Hepatocyte (in vitro differentiated cells): ENCODE measurements around the gene FAT1.

Source experiments
- EZH2 ChIP-seq: fragments of 200-600 bp; sonication (generic); IDR thresholded peaks from 2 replicates; pipeline ENCODE4 v1.6.1; 2016; ENCODE audit warnings: antibody characterized with exemption, mild to moderate bottlenecking, borderline replicate concordance
- EZH2phosphoT487 ChIP-seq: fragments of 200-600 bp; sonication (generic); IDR thresholded peaks from one replicate; pipeline ENCODE4 v1.6.1; 2018; ENCODE audit warnings: antibody characterized with exemption, mild to moderate bottlenecking, low read depth, moderate library complexity; ENCODE audit not compliant: unreplicated experiment, severe bottlenecking
- TF ChIP-seq, protein P1 (sequence below): fragments of 200-600 bp; sonication (generic); IDR thresholded peaks from 2 replicates; pipeline ENCODE4 v1.5.1; 2016; ENCODE audit warnings: antibody characterized with exemption, mild to moderate bottlenecking; ENCODE audit not compliant: poor library complexity

DNA sequence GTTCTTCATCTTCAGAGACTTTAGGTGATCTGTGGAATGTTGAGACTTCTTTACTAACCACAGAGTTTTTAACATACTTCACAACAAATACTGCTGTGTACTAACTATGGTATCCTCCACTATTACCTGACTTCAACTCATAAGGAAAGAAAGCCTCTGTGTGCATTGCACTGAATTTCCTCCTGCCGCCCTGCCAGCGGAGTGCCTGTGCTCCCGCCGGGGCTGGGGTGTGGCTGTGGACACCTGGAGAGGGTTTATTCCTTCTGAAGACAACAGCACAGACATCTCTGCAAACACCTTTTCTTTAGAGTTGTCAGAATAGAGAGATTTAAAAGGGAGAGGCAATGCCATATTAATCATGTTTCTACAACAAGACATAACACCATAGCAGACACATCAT lies 63.3 kb downstream of the FAT1 start:
- TF ChIP-seq EZH2 (no peak), EZH2phosphoT487 (no peak)
- TF ChIP-seq, protein P1, sequence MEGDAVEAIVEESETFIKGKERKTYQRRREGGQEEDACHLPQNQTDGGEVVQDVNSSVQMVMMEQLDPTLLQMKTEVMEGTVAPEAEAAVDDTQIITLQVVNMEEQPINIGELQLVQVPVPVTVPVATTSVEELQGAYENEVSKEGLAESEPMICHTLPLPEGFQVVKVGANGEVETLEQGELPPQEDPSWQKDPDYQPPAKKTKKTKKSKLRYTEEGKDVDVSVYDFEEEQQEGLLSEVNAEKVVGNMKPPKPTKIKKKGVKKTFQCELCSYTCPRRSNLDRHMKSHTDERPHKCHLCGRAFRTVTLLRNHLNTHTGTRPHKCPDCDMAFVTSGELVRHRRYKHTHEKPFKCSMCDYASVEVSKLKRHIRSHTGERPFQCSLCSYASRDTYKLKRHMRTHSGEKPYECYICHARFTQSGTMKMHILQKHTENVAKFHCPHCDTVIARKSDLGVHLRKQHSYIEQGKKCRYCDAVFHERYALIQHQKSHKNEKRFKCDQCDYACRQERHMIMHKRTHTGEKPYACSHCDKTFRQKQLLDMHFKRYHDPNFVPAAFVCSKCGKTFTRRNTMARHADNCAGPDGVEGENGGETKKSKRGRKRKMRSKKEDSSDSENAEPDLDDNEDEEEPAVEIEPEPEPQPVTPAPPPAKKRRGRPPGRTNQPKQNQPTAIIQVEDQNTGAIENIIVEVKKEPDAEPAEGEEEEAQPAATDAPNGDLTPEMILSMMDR = no peak
